ENCODE measurements around the gene SLC9A7. TPM values are rescaled to one million over a fixed set of nuclear protein-coding genes. Genes with fewer than 3 reads are reported as not detected.

SLC9A7 gene
- total RNA-seq, 1 donor from 2014 or later = 3.5 TPM

DNA sequence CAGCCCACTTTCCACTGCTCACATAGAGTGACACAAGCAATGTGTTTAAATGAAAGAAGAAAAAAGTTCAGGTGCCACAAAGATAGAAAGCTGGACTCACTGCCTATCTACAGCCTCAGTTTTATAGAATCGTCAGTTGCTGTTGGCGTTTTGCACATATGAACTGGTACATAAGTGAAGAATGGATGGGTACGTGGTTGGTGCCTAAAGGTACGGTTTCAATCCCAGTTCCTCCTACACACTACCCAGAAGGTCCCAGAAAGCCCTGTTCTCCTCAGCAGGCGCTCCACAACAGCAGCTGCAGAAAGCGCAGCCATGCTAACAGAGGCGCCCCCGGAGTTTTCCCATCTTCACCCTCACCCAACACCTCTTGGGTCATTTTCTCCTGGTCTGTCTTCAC lies 161.7 kb downstream of the SLC9A7 start:
- no peaks in the 10 kb centered on the region for H3K9me3 Mint-ChIP-seq
- Histone ChIP-seq H3K4me3 (no peak overlapping the region), H3F3A (ENCODE audit: low read depth) (no peaks in the 10 kb centered on the region), H3K79me2 (ENCODE audit: low read depth) (no peaks in the 10 kb centered on the region), H3K36me3 (no peaks in the 10 kb centered on the region), H3K9ac (no peak overlapping the region), H3K27me3 (no peaks in the 10 kb centered on the region), H3K9me3 (ENCODE audit: low read depth) (no peaks in the 10 kb centered on the region), H3K4me2 (no peak overlapping the region), H2AFZ (replicated peaks) (no peak overlapping the region), H3K4me1 (no peaks in the 10 kb centered on the region), H4K20me1 (ENCODE audit: low read depth) (no peaks in the 10 kb centered on the region), H3K27ac (no peak overlapping the region)
- H3K36me3 Mint-ChIP-seq = no peaks in the 10 kb centered on the region
- TF ChIP-seq EZH2phosphoT487 (IDR thresholded peaks at IDR 0.05) (no peak), EZH2 (IDR thresholded peaks at IDR 0.05) (no peak)
- TF ChIP-seq, protein P1, sequence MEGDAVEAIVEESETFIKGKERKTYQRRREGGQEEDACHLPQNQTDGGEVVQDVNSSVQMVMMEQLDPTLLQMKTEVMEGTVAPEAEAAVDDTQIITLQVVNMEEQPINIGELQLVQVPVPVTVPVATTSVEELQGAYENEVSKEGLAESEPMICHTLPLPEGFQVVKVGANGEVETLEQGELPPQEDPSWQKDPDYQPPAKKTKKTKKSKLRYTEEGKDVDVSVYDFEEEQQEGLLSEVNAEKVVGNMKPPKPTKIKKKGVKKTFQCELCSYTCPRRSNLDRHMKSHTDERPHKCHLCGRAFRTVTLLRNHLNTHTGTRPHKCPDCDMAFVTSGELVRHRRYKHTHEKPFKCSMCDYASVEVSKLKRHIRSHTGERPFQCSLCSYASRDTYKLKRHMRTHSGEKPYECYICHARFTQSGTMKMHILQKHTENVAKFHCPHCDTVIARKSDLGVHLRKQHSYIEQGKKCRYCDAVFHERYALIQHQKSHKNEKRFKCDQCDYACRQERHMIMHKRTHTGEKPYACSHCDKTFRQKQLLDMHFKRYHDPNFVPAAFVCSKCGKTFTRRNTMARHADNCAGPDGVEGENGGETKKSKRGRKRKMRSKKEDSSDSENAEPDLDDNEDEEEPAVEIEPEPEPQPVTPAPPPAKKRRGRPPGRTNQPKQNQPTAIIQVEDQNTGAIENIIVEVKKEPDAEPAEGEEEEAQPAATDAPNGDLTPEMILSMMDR (IDR thresholded peaks at IDR 0.05) = no peak
- H3K27ac Mint-ChIP-seq = no peak overlapping the region
- no peak for DNase-seq (ENCODE audit: low spot score)
- peaks cover 2% of the 10 kb centered on the region for H3K27me3 Mint-ChIP-seq (ENCODE audit: insufficient read depth, low read depth)
- H3K4me1 Mint-ChIP-seq = peaks cover 4% of the 10 kb centered on the region
- H3K4me3 Mint-ChIP-seq = no peak overlapping the region

DNA sequence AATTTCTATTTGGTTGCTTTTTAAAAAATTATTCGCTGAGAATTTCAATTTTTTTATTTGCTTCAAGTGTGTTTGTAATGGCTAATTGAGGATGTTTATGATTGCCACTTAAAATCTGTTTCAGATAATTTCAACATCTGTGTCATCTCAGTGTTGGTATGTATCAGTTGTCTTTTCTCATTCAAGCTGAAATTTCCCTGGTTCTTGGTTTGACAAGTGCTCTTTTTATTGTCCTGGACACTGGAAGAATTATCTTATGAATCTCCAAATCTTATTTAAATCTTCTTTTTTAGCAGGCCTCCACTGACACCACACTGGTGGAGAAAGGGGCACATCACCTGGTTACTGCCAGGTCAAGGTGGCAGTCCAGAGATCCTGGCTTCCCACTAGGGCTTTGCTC lies 163.8 kb downstream of the SLC9A7 start:
- H3K4me2 ChIP-seq = no peak overlapping the region
- H3K36me3 ChIP-seq = no peaks in the 10 kb centered on the region
- Mint-ChIP-seq H3K27me3 (ENCODE audit: insufficient read depth, low read depth) (peaks cover 2% of the 10 kb centered on the region), H3K4me1 (peaks cover 4% of the 10 kb centered on the region), H3K27ac (no peak overlapping the region), H3K9me3 (no peaks in the 10 kb centered on the region), H3K4me3 (no peak overlapping the region), H3K36me3 (no peaks in the 10 kb centered on the region)
- no peaks in the 10 kb centered on the region for H3K27me3 ChIP-seq
- no peaks in the 10 kb centered on the region for H4K20me1 ChIP-seq (ENCODE audit: low read depth)
- no peak overlapping the region for H3K9ac ChIP-seq
- DNase-seq (ENCODE audit: low spot score) = no peak
- H3F3A ChIP-seq (ENCODE audit: low read depth) = no peaks in the 10 kb centered on the region
- H3K9me3 ChIP-seq (ENCODE audit: low read depth) = peaks cover 4% of the 10 kb centered on the region
- TF ChIP-seq, protein P1 (IDR thresholded peaks at IDR 0.05) = no peak
- no peak for TF ChIP-seq EZH2phosphoT487 (IDR thresholded peaks at IDR 0.05)
- no peak for TF ChIP-seq EZH2 (IDR thresholded peaks at IDR 0.05)
- no peak overlapping the region for H3K27ac ChIP-seq
- no peak overlapping the region for H3K4me3 ChIP-seq
- H3K4me1 ChIP-seq = no peaks in the 10 kb centered on the region
- H3K79me2 ChIP-seq (ENCODE audit: low read depth) = no peaks in the 10 kb centered on the region
- no peak overlapping the region for H2AFZ ChIP-seq (replicated peaks)

DNA sequence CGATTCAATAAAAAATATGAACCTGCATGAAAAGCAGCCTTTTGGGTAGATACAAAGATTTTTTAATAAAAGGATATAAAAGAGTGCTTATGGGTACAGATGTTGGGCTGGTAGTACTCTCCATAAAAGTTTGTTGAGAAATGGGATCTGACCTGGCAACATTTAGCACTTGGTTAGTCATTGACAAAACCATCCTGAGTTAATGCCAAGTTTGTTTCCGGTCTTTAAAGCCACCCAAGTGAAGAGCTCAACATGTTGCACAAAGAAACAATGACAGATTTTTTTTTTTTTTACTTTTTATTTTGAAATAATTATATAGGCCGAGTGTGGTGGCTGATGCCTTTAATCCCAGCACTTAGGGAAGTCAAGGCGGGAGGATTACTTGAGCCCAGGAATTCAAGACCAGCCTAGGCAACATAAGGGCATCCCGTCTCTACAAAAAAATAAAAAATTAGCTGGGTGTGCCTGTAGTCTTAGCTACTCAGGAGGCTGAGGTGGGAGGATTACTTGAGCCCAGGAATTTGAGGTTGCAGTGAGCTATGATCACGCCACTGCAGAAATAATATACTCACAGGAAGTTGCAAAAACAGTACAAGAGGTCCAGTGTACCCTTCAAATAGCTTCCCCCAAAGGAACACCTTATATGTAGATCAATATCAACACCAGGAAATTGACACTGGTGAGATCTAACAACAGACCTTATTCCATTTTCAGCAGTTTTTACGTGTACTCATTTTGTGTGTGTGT lies 168.8 kb downstream of the SLC9A7 start:
- H3K9me3 Mint-ChIP-seq = no peaks in the 10 kb centered on the region
- no peak overlapping the region for H3K4me3 ChIP-seq
- no peak overlapping the region for H3K27ac Mint-ChIP-seq
- H3F3A ChIP-seq (ENCODE audit: low read depth) = peaks cover 5% of the 10 kb centered on the region
- H2AFZ ChIP-seq (replicated peaks) = no peak overlapping the region
- no peaks in the 10 kb centered on the region for H3K79me2 ChIP-seq (ENCODE audit: low read depth)
- H3K36me3 ChIP-seq = no peaks in the 10 kb centered on the region
- H3K27ac ChIP-seq = no peak overlapping the region
- H3K4me1 Mint-ChIP-seq = peaks cover 14% of the 10 kb centered on the region
- no peak overlapping the region for H3K9ac ChIP-seq
- peaks cover 4% of the 10 kb centered on the region for H3K27me3 Mint-ChIP-seq (ENCODE audit: insufficient read depth, low read depth)
- DNase-seq (ENCODE audit: low spot score) = no peak
- peaks cover 5% of the 10 kb centered on the region for H3K4me1 ChIP-seq
- TF ChIP-seq EZH2 (IDR thresholded peaks at IDR 0.05) (no peak), EZH2phosphoT487 (IDR thresholded peaks at IDR 0.05) (no peak)
- TF ChIP-seq, protein P1 (IDR thresholded peaks at IDR 0.05) = no peak
- H3K27me3 ChIP-seq = no peaks in the 10 kb centered on the region
- H3K4me2 ChIP-seq = no peak overlapping the region
- H3K9me3 ChIP-seq (ENCODE audit: low read depth) = peaks cover 4% of the 10 kb centered on the region
- H4K20me1 ChIP-seq (ENCODE audit: low read depth) = peaks cover 7% of the 10 kb centered on the region
- no peak overlapping the region for H3K4me3 Mint-ChIP-seq
- no peaks in the 10 kb centered on the region for H3K36me3 Mint-ChIP-seq

Data from neural progenitor cell (in vitro differentiated cells).